Heart right ventricle (tissue), 16 donors: Measurements from ENCODE around the gene VGLL4. TPM values are rescaled to one million over a fixed set of nuclear protein-coding genes. Genes with fewer than 3 reads are reported as not detected.

Source experiments
- ATAC-seq, 8 donors: fragments of 200-7000 bp; cut with Tn5 transposase; one replicate each; pipeline ENCODE4 v1.9.1; 2020; ENCODE audit warnings: mild to moderate bottlenecking in 8 of 8, moderate library complexity in 8 of 8, moderate number of reproducible peaks in 1 of 8
- DNase-seq, 2 donors: peaks; one replicate each; pipeline ENCODE4 v3.0.0-alpha.2; 2020
- H3K27ac ChIP-seq, 10 donors: fragments of 200-600 bp; sonication (generic) in 2 of 10; one replicate each; pipeline versions ENCODE4 v1.5.0 to v1.8.0; 2020 to 2022; ENCODE audit warnings: mild to moderate bottlenecking in 3 of 10
- H3K27me3 ChIP-seq, 7 donors: fragments of 200-600 bp; one replicate each; pipeline ENCODE4 v1.8.0; 2021 to 2022; ENCODE audit warnings: mild to moderate bottlenecking in 2 of 7
- H3K36me3 ChIP-seq, 9 donors: fragments of 200-600 bp; sonication (generic) in 1 of 9; one replicate each; pipeline versions ENCODE4 v1.5.0 to v1.8.0; 2020 to 2022; ENCODE audit warnings: mild to moderate bottlenecking in 2 of 9
- H3K4me1 ChIP-seq, 9 donors: fragments of 200-600 bp; sonication (generic) in 1 of 9; one replicate each; pipeline versions ENCODE4 v1.5.0 to v1.8.0; 2020 to 2022; ENCODE audit warnings: mild to moderate bottlenecking in 4 of 9
- H3K4me3 ChIP-seq, 10 donors: fragments of 200-600 bp; sonication (generic) in 2 of 10; one replicate each; pipeline versions ENCODE4 v1.5.0 to v1.8.0; 2020 to 2022; ENCODE audit warnings: mild to moderate bottlenecking in 7 of 10, moderate library complexity in 2 of 10
- H3K9me3 ChIP-seq, 11 donors: fragments of 200-600 bp in 10 of 11; sonication (generic) in 2 of 11; one replicate each; pipeline versions ENCODE4 v1.5.0 to v1.8.0; 2013 to 2022; ENCODE audit warnings: mild to moderate bottlenecking in 2 of 11, control low read depth in 1 of 11, moderate library complexity in 1 of 11
- CTCF ChIP-seq, 9 donors: fragments of 200-600 bp; sonication (generic) in 2 of 9; IDR thresholded peaks; one replicate each; pipeline versions ENCODE4 v1.5.0 to v1.8.0; 2021 to 2022; ENCODE audit warnings: antibody characterized with exemption in 9 of 9, mild to moderate bottlenecking in 5 of 9, moderate library complexity in 1 of 9
- WGBS, 2 donors: extraction: QIAGEN DNeasy Blood & Tissue Kit; methylation state at CpG; one replicate each; pipeline ENCODE4 v1.1.7; 2013; ENCODE audit warnings: inconsistent platforms in 1 of 2; 5-methylcytosine and 5-hydroxymethylcytosine counted together
- intact Hi-C, 10 donors: fragments of 100-400 bp; cut with DNase I; formaldehyde crosslinking; loops; one replicate each; pipeline versions ENCODE4 v1.11.1 to v1.14.2; 2022
- polyA plus RNA-seq, 2 donors: library from polyadenylated mRNA; stranded (reverse); fragments of 200-250 nt; gene quantifications; one replicate each; pipeline ENCODE4 v1.2.3, GENCODE V29; 2013
- total RNA-seq, 10 donors: library from RNA; stranded (reverse); fragmentation: NEBNext Ultra II Directional in 3 of 10; extraction: Animal tissue kit (Norgen Biotek cat#: 25700) in 3 of 10; gene quantifications; one replicate each; pipeline versions ENCODE4 v1.2.1 to v1.2.4, GENCODE V29; 2021 to 2023
- donor health status: Arrhythmogenic right ventricular cardiomyopathy.
- donor health status: ischemic (EF 13 %, LVEDD 7.1; RV severe dilation, severe dysfunction).
- donor health status: healthy with polysubstance abuse.
- donor health status: DM: no; HTN: yes; CAD: no.
- donor health status: DM: no; HTN: no; CAD: no.
- donor health status: ischemic (EF 25% LVEDD 6.9; RV normal size, moderate dysfunction).
- donor health status: ischemic (EF 25% LVEDD 5.7; RV mildly dilated, moderate dysfunction).
- donor health status: healthy.
- donor health status: DM: yes; HTN: yes; CAD: no.
- donor health status: Ischemic cardiomyopathy.
- donor health status: ischemic (EF 35%, LVEDD 5.7; RV mildly dilated, moderate dysfunction).
- donor health status: nonischemic (EF 11% LVEDD 7.7; RV severe dilation, severe dysfunction).
- donor health status: DM: yes; HTN: yes; CAD: no.
- donor health status: PGD.
- donor health status: ischemic (EF 29% LVEDD 5.4; RV normal size, mild dysfunction).
- donor health status: nonischemic (EF 23%, LVEDD 6.1; RV moderate dilation, normal function).

VGLL4 gene
- total and polyA plus RNA-seq, 12 donors, result 14.5 to 46.1 (median 29.6) TPM

GRCh38 chr3:11565492-11565891 is 78.2 kb downstream of the VGLL4 start:
- H3K4me1 ChIP-seq, result peaks cover 56 to 100% (median 85%) of the 10 kb centered on the region in 9 donors
- no peaks in the 10 kb centered on the region for H3K9me3 ChIP-seq
- peaks cover 0 to 62% (median 3%) of the 10 kb centered on the region in 9 donors for H3K36me3 ChIP-seq
- no peak for TF ChIP-seq CTCF (IDR thresholded peaks at IDR 0.05)
- ATAC-seq (no peak), DNase-seq (no peak)
- WGBS, 2 donors, result 80 to 87% methylated on average over 12 of the region's 12 CpGs
- intact Hi-C loops, result loop anchor here in 6 of 10 donors (5.0 to 10.0 kb wide), 3 partner anchors 69 to 79 kb away; partner anchors contain the start of gene VGLL4 (in 5 of the 6)
- H3K27me3 ChIP-seq, result no peaks in the 10 kb centered on the region
- no peak overlapping the region for H3K4me3 ChIP-seq
- H3K27ac ChIP-seq, result peak overlapping the region in 8 of 10 donors; percentile 40 to 82 (median 70)

GRCh38 chr3:11565072-11565471 is 78.6 kb downstream of the VGLL4 start:
- H3K4me1 ChIP-seq, result peaks cover 55 to 100% (median 85%) of the 10 kb centered on the region in 9 donors
- H3K9me3 ChIP-seq, result no peaks in the 10 kb centered on the region
- no peak overlapping the region for H3K4me3 ChIP-seq
- DNase-seq (peak; percentile 65 to 66), ATAC-seq (peak; percentile 32 to 74 (median 57))
- TF ChIP-seq CTCF (IDR thresholded peaks at IDR 0.05), result peak in 6 of 9 donors; percentile 18 to 52 (median 40)
- WGBS, 2 donors, result 52 to 60% methylated on average over 16 of the region's 16 CpGs
- intact Hi-C loops, result loop anchor here in 6 of 10 donors (5.0 to 10.0 kb wide), 3 partner anchors 70 to 80 kb away; partner anchors contain the start of gene VGLL4 (in 5 of the 6)
- H3K27me3 ChIP-seq, result no peaks in the 10 kb centered on the region
- peak overlapping the region in 9 of 10 donors; percentile 40 to 82 (median 69) for H3K27ac ChIP-seq
- peaks cover 0 to 62% (median 3%) of the 10 kb centered on the region in 9 donors for H3K36me3 ChIP-seq

DNA sequence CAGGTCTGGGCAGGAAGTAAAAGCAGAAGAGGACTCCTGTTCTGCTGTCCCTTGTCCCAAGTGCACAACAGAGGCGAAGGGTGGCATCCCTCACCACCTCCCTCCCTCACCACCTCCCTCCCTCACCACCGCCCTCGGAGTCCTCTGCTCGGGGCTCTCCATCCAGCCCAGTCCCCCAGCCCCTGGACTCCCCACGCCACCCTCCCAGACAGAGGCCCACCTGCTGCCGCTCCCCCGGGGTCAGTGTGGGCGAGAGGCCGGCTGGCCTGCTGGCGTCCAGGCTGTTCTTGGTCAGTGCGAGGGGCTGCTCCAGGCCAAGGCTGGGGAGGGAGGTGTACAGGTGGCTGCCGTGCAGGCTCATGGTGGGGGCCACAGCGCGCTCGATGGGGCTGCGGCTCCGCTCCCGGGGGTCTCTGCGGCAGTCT is 79.1 kb downstream of the VGLL4 start:
- no peak for TF ChIP-seq CTCF (IDR thresholded peaks at IDR 0.05)
- 90 to 91% methylated on average over 19 of the region's 19 CpGs for WGBS, 2 donors
- H3K27me3 ChIP-seq, result no peaks in the 10 kb centered on the region
- peak overlapping the region in 9 of 10 donors; percentile 40 to 82 (median 69) for H3K27ac ChIP-seq
- no peaks in the 10 kb centered on the region for H3K9me3 ChIP-seq
- no peak overlapping the region for H3K4me3 ChIP-seq
- peaks cover 58 to 100% (median 85%) of the 10 kb centered on the region in 9 donors for H3K4me1 ChIP-seq
- peaks cover 0 to 64% (median 3%) of the 10 kb centered on the region in 9 donors for H3K36me3 ChIP-seq
- ATAC-seq, result peak in 1 of 8 donors; percentile 19
- intact Hi-C loops, result loop anchor here in 6 of 10 donors (5.0 to 10.0 kb wide), 3 partner anchors 70 to 80 kb away; partner anchors contain the start of gene VGLL4 (in 5 of the 6)
- DNase-seq, result no peak

- no peak for DNase-seq
Observed at GRCh38 chr3:11563865-11564185, 79.9 kb downstream of the VGLL4 start.

More at GRCh38 chr3:11563865-11564185, 79.9 kb downstream of the VGLL4 start:
- Histone ChIP-seq H3K9me3 (no peaks in the 10 kb centered on the region), H3K27me3 (no peaks in the 10 kb centered on the region), H3K4me1 (peaks cover 56 to 100% (median 85%) of the 10 kb centered on the region in 9 donors), H3K4me3 (no peak overlapping the region), H3K27ac (peak overlapping the region in 7 of 10 donors; percentile 18 to 82 (median 70)), H3K36me3 (peaks cover 0 to 72% (median 3%) of the 10 kb centered on the region in 9 donors)
- ATAC-seq, result no peak
- WGBS, 2 donors, result 86 to 89% methylated on average over 7 of the region's 7 CpGs
- intact Hi-C loops, result loop anchor here in 2 of 10 donors (10.0 kb wide), 2 partner anchors 71 to 81 kb away; partner anchors contain the start of gene VGLL4 (in 1 of the 2)
- no peak for TF ChIP-seq CTCF (IDR thresholded peaks at IDR 0.05)
